Stimulated activated CD8-positive, alpha-beta memory T cell treated with anti-CD3 and anti-CD28 coated beads, Interleukin-7, amount 100 ng/mL, for 1 hour (primary cell): Measurements from ENCODE around the gene CNDP2.

ENCODE experiments used
- DNase-seq, 2 donors: peaks; one replicate each; pipeline ENCODE4 v3.0.0-alpha.2; 2020; ENCODE audit warnings: low read depth in 2 of 2

CNDP2 gene

DNA sequence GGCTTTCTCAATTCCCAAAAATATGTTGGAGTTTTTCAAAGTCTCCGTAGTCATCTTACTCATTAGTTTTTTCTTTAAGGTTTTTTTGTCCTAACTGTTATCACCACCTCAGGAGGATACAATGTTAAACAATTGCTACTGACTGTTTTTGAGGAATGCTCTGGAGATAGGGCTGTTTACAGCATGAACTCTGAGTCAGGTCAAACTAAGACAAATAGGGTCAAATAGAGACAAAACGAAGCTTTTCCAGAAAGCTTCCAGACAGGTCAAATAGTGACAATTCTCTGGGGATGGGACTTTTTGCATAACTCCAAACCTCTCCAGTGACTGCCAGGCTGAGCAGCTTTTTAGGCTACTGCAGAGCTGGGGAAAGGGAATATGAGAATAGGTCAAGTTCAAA is 23.9 kb upstream of the CNDP2 start:
- no peak for DNase-seq

DNA sequence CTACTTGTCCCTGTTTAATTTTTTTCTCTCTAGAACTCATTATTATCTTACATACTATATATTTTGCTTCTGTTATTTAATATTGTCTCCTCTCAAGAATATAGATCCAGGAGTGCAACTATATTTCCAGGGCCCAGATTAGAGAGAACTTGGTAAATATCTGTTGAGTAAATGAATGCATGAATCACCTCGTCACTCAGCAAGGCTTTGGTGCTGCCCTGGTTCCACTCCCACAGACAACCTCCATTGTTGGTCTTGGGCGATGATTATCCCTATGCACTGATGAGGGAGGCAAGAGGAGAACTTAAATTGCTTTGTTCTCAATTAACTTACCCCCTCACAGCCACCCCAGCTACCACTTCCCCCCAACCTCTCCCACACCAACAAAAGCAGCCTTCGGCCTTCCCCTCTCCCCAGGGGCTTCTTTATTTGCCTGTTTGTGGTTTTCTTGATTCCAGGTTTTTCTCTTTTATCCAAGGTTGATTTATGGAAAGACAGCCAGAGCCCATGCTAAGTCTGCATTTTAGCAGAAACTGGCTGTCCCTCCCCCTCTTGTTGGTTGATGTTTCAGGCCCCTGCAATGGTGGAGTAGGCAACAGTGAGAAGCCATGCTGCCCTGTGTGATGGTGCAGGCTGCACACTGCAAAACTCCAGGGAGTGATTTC is 22.1 kb upstream of the CNDP2 start:
- DNase-seq: no peak

DNA sequence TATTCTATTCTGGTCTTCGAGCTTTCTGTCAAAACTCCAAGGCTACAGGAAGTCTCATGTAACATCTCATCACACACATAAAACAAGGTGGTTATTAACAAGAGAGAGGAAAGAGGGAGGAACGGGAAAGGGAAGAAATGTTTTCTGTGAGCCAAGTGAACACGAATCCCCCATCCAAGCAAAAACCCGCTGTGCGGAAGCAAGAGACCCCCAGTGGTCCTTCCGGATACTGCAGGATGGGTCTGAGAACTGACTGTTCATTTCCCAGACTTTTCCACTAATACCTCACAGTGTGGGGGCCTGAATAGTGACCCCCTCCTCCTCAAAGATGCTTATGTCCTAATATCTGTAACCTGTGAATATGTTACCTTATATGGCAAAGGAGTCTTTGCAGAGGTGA is 20.0 kb upstream of the CNDP2 start:
- DNase-seq: no peak

DNA sequence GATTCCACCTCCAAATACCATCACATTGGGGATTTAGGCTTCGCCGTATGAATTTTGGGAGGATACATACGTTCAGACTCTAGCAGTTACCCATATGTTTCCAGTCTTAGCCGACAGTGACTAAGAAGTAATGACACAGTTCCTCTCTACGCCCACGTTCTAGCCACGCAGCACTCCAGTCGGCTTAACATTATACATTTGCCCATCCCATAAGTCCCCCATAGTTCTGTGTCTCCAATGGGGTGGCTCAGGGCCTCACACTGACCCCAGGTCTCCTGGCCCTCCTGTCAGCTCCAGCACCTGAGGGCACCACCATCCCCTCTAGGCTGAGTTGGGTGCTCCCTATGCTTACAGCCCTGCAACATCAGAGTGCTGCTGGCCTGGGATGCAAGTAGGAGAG is 18.4 kb upstream of the CNDP2 start:
- DNase-seq: no peak

DNA sequence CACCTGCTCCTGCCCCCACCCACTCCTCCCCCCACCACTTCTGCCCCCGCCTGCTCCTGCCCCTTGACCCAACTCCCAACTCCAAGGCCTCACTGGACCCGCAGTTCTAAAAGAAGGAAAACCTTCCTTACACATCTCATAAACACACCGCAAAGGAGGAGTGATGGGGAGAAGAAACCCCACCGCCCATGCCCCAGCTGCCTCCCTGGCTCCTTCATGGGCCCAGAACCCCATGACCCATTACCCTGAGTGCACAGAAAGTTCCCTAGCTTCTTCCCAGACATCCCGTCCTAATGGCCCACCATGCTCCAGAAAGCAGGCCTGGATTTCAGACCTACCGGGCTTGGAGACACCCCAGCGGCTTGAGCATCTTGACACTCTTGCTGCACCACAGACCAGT is 17.8 kb upstream of the CNDP2 start:
- no peak for DNase-seq

DNA sequence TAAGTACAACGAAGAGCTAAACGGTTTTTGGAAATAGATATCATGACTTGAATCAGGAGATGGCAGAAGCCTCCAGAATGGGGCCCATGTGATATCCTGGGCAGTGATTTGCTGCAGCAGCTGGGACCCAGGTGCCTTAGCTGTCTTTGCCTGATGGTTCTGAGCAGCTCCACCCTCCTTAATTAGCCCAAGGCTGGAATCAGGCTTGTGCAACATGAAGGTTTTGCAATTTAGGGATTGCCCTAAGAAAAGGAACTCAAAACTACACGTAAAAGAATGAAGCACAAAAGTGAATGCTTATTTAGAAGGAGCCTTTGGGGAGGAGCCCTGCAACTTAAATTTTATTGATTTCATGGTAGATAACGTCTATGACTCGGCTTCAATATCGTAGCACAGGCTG is 17.3 kb upstream of the CNDP2 start:
- no peak for DNase-seq

DNA sequence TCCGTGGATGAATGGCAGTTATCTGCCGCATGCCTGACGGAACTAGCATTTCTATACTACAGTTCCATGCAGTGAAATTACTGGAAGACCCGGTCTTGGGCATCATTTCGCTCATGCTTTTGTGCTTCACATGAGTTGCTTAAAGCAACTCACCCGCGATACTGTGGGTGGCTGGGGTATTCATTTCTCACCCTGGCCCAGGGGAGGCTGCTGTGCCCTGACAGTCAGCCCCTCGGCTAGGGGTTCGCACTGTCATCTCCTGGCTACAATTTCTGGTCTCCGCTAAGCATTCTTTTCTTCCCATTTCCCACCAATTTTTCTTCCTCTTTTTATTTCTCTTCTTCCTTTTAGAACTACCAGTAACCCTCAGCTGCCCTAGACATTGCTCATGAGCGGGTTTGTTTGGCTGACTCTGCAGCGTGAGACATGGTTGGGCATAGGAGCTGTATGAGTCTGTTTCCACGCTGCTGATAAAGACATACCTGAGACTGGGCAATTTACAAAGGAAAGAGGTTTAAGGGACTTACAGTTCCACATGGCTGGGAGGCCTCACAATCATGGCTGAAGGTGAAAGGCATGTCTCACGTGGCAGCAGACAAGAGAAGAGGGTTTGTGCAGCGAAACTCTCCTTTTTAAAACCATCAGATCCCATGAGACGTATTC is 16.5 kb upstream of the CNDP2 start:
- DNase-seq: no peak

DNA sequence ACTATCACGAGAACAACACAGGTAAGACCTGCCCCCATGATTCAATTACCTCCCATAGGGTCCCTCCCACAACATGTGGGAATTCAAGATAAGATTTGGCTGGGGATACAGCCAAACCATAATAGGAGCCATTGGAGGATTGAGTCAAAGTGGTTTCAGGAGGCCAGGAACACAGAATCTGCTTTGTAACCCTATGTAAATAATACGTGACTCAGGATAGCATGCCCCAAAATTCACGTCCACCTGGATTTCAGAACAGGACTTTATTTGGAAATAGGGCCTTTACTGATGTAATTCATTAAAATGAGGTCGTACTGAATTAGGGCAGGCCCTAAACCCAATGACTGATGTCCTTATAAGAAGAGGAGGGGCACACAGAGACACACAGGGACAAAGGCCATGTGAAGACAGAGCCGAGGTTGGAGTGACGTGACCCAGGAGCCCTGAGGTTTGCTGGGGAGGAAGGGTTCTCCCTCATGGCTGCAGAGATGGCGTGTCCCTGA is 16.0 kb upstream of the CNDP2 start:
- DNase-seq: no peak

DNA sequence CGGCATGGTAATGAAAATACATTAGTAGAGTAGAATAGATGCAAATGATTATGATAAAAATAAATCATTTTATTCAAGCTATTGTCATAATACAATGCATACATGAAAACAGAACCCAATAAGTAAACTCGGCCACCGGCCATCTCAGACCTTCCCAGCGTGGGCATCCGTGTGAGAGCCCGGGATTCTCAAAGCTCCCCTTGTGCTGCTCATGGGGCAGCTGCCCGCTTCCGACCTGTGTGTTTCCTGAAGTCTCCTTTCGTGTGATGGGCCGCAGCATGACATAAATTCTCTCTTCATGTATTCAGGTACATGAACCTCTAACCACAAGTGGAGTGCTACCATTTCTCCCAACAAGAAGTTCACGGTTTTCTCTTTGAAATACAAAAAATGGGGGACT is 13.5 kb upstream of the CNDP2 start:
- no peak for DNase-seq

DNA sequence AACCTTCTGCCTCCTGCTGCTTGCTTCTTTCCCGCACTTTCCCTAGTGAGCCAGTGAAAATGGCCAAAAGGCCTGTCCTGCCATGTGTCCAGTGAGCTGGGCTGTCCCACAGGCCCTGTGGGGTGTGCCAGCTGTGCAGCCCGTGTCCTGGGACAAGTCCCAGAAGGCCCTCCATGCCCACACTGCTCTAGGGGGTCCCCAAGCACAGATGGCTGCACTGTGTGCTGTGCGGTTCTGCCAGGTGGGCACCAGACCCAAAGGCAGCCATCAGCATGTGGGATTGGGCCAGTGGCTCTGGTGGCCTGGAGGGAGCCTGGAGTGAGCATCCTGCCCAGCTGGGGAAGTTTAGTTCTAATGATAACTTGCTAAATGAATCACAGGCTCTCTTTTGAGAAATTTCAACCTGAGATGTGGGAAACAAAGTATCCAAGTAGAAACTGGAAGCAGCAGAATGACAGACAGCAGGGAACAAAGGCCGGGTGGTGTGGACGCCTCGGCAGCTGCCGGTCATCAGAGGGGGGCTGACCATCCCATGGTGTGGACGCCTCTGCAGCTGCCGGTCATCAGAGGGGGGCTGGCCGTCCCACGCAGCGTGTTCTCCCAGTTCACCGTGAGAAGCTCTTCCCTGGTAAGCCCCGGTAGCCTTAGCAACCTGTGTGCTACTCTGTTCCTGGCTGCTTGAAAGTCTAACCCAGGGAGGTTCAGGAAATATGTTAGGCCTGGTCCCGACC is 9.9 kb upstream of the CNDP2 start:
- no peak for DNase-seq

DNA sequence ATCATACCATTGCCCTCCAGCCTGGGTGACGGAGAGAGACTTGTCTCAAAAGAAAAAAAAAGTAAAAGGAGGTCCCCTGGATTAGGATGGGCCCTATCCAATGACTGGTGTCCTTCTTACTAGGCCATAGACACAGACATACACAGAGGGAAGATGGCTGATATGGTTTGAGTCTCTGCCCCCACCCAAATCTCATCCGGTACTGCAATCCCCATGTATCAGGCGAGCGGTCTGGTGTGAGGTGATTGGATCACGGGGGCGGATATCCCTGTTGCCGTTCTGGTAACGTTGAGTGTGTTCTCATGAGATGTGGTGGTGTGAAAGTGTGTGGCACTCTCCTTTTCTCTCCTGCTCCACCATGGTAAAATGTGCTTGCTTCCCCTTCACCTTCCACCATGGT is 7.8 kb upstream of the CNDP2 start:
- no peak for DNase-seq

DNA sequence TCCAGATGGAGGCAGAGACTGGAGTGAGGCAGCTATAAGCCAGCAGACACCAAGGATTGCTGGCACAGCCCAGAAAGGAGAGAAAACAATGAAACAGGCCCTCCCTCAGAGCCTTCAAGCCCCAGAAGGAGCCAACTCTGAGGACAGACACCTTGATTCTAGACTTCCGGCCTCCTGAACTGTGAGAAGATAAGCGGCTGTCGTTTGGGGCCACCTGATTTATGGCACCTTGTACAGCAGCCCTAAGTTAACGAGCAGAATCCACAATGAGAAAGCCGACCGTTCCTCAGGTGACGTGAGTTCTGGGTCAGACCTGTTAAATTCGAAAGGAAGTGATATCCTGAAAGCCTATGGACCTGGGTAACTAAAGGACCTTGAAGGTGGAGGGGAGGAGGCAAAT is 7.3 kb upstream of the CNDP2 start:
- no peak for DNase-seq

DNA sequence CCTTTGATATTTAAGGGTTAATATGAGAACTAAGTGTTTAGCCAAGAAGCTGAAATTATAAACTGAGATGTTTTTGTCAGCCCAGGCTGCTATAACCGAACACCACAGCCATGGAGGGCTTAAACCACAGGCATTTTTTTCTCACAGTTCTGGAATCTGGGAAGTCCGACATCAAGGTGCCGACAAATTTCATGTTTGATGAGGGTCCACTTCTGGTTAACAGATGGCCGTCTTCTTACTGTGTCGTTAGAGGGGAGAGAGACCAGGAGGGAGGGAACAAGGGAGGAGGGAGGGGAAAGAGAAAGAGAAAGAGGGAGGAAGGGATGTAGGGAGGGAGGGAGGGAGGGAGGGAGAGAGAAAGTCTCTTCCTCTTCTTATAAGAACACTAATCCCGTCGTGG is 6.5 kb upstream of the CNDP2 start:
- DNase-seq: no peak

DNA sequence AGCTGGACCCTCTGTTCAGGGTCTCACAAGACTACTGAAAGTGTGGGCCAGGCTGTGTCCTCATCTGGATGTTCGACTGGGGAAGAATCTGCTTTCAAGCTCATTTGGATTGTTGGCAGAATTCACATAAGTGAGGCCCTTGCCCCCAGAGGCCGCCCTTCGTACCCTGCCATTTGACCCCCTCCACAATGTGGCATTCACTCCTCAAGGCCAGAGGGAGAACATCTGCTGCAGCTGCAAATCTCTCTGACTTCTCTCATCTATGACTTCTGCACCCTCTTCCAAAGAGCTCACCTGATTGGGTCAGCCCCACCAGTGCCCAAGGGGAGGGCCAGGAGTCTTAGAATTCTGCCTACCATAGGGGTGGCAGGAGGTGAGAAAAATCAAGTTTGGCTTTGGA is 3.9 kb upstream of the CNDP2 start:
- no peak for DNase-seq

DNA sequence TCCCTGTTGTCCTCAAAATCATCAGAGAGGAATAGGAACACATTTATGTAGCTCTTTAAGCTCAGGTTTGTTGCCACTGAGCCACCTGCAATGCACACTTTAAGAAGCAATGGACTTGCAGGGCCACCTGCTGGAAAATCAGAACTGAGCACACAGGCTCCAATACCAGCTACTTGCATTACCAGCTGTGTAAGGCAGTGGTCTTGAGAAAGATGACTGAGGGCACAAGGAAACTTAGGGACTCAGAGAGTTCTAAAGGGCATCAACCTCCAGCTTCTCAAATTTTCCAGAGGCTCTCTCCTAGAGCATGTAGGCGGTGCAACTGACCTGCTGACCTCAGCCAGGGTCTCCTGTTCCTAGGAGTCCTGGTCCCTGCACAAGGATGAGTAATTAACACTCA is 2.5 kb upstream of the CNDP2 start:
- DNase-seq: peak; percentile 29 to 32

DNA sequence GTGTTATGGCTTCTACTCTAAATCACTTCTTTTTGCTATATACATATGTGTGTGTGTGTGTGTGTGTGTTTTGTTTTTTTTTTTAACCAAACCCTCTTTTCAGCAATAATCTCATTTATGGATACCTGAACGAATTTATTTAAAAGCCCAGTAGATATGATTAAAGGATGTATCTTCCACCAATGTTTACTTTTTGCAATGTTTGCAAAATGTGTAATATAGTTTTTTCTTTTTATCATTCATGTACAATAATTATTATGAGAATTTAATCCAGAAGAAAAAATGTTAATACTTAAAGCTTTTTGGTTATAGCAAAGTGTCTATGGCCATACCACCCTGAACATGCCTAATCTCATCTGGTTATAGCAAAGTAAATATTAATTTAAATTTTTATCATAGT is 1.6 kb upstream of the CNDP2 start:
- no peak for DNase-seq

DNA sequence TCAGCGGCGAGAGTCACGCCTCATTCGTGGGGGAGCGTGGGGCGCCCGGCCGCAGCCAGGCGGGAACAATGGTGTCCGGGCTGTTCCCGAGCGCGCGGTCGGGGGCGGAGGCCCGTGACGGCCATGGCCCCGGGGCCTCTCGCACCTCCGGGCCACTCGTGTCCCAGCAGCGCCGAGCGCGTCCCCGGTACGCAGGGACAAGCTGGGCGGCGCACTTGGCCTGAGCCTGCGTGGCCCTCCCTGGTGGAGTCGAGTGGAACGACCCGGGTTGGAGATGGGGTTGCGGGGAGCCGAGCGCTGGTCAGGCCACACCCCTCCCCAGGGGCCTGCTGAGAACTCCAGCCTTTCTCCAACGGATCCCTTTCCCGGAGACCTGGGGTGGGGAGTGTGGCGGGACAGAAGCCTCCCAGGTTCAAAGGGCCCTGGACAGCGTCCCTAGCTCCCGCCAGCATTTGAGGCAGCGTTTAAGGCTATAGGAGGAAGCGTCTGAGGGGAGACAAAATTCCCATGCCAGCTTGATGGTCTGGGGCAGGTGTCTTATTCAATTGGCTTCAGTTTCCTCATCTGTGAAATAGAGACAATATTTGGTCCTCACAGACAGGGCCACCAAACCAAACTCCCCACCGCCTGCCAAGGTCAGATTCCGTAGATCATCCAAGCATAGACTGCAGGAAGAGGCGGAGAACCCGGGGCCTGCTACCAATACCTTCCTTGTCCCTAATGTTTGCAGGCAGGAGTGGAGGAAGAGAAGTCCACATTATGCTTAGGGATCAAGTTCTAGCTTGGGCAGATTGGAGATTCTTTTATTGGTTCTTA is 553 bp downstream of the CNDP2 start:
- no peak for DNase-seq

DNA sequence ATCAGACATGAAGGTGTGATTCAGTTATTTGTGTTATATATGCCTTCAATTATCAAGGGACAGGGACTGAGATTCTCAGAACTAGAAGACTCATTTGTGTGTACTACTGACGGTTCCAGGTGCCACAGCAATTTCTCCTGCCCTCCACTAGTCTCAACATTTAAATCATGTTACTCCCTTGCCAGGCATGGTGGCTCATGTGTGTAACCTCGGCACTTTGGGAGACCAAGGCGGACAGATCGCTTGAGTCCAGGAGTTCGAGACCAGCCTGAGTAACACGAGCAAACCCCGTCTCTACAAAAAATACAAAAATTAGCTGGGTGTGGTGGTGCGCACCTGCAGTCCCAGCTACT is 1.1 kb downstream of the CNDP2 start:
- DNase-seq: no peak

DNA sequence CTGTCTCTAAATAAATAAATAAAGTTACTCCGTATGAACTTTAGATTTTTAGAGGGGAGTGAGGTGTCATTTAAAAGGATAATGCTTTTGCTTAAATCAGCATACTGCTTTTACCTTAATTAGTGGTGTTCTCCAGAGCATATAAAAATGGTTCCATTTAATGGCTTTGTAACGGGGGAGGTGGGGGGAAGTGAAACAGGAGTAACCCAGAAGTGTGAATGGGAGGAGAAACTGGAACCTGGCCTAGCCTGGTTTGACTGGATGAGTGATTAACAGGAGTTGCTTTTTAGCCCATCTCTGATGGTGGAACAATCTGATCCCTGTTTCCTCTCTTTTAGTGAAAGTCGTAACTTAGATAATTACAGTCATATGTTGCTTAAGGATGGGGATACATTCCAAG is 1.6 kb downstream of the CNDP2 start:
- no peak for DNase-seq

DNA sequence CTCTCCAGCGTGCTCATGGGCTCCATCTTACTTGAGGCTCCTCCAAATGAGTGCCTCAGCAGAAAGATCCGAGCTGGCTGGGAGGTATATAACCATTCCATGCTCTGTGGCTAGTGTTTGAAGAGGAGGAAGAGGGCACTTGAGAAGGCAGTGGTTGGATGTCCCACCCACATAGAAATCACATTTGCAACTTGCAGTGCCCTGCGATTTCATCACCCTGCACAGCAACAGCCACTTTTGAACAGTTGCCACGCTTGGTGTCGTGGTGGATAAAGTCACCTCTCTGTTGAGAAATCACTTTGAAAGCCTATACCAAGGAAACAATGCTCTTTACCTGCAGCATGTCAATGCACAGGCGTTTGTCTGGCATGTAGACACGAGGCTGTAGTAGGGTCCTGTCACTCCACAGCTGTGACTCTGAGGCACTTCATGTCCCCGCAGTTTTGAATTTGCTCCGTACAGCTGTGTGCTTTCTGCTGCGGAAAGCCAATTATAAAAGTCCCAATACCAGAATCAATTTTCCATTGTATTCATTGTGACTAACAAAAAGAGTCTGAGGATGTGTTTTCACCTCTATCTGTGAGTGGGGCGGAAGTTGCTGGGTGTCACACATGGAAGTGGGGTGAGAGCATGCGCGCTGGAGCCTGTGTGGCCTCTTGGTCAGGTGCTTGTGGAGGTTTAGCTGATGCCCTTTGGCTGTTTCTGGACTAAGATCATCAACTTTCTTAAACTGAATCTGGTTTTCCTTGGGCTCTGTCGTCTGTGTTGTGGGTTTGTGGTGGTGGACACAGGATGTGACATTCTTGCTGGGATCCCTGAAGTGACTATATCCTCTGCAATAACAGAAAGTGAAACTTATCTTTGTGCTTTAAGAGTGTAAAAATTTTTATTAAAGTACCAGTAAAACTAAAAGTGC is 2.8 kb downstream of the CNDP2 start:
- peak; percentile 46 to 62 for DNase-seq

DNA sequence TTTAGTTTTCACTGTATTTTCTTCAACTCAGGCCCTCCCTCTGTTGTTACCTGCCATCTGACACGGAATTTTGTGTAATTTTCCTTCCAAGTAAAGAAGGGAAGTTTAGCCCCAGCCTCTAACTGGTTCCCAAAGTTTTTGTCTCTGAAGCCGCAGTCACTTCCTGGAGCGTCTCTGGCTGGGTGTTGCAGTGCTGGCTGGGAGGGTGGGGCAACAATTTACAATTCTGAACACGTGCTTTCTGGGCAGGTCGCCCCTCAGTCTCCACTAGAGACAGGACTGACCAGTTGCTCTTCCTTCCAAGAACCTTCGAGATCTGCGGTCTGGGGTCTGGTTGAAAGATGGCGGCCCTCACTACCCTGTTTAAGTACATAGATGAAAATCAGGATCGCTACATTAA is 3.5 kb downstream of the CNDP2 start:
- peak in 1 of 2 donors; percentile 16 for DNase-seq
